Heart right ventricle (tissue), 16 donors: ENCODE results near the gene AUTS2. TPM values are rescaled to one million over a fixed set of nuclear protein-coding genes. Genes with fewer than 3 reads are reported as not detected.

ENCODE experiments used
- ATAC-seq, 8 donors: fragments of 200-7000 bp; cut with Tn5 transposase; one replicate each; pipeline ENCODE4 v1.9.1; 2020; ENCODE audit warnings: mild to moderate bottlenecking in 8 of 8, moderate library complexity in 8 of 8, moderate number of reproducible peaks in 1 of 8
- DNase-seq, 2 donors: peaks; one replicate each; pipeline ENCODE4 v3.0.0-alpha.2; 2020
- H3K27ac ChIP-seq, 10 donors: fragments of 200-600 bp; sonication (generic) in 2 of 10; one replicate each; pipeline versions ENCODE4 v1.5.0 to v1.8.0; 2020 to 2022; ENCODE audit warnings: mild to moderate bottlenecking in 3 of 10
- H3K27me3 ChIP-seq, 7 donors: fragments of 200-600 bp; one replicate each; pipeline ENCODE4 v1.8.0; 2021 to 2022; ENCODE audit warnings: mild to moderate bottlenecking in 2 of 7
- H3K36me3 ChIP-seq, 9 donors: fragments of 200-600 bp; sonication (generic) in 1 of 9; one replicate each; pipeline versions ENCODE4 v1.5.0 to v1.8.0; 2020 to 2022; ENCODE audit warnings: mild to moderate bottlenecking in 2 of 9
- H3K4me1 ChIP-seq, 9 donors: fragments of 200-600 bp; sonication (generic) in 1 of 9; one replicate each; pipeline versions ENCODE4 v1.5.0 to v1.8.0; 2020 to 2022; ENCODE audit warnings: mild to moderate bottlenecking in 4 of 9
- H3K4me3 ChIP-seq, 10 donors: fragments of 200-600 bp; sonication (generic) in 2 of 10; one replicate each; pipeline versions ENCODE4 v1.5.0 to v1.8.0; 2020 to 2022; ENCODE audit warnings: mild to moderate bottlenecking in 7 of 10, moderate library complexity in 2 of 10
- H3K9me3 ChIP-seq, 11 donors: fragments of 200-600 bp in 10 of 11; sonication (generic) in 2 of 11; one replicate each; pipeline versions ENCODE4 v1.5.0 to v1.8.0; 2013 to 2022; ENCODE audit warnings: mild to moderate bottlenecking in 2 of 11, control low read depth in 1 of 11, moderate library complexity in 1 of 11
- CTCF ChIP-seq, 9 donors: fragments of 200-600 bp; sonication (generic) in 2 of 9; IDR thresholded peaks; one replicate each; pipeline versions ENCODE4 v1.5.0 to v1.8.0; 2021 to 2022; ENCODE audit warnings: antibody characterized with exemption in 9 of 9, mild to moderate bottlenecking in 5 of 9, moderate library complexity in 1 of 9
- WGBS, 2 donors: extraction: QIAGEN DNeasy Blood & Tissue Kit; methylation state at CpG; one replicate each; pipeline ENCODE4 v1.1.7; 2013; ENCODE audit warnings: inconsistent platforms in 1 of 2; 5-methylcytosine and 5-hydroxymethylcytosine counted together
- intact Hi-C, 10 donors: fragments of 100-400 bp; cut with DNase I; formaldehyde crosslinking; loops; one replicate each; pipeline versions ENCODE4 v1.11.1 to v1.14.2; 2022
- polyA plus RNA-seq, 2 donors: library from polyadenylated mRNA; stranded (reverse); fragments of 200-250 nt; gene quantifications; one replicate each; pipeline ENCODE4 v1.2.3, GENCODE V29; 2013
- total RNA-seq, 10 donors: library from RNA; stranded (reverse); fragmentation: NEBNext Ultra II Directional in 3 of 10; extraction: Animal tissue kit (Norgen Biotek cat#: 25700) in 3 of 10; gene quantifications; one replicate each; pipeline versions ENCODE4 v1.2.1 to v1.2.4, GENCODE V29; 2021 to 2023
- donor health status: Arrhythmogenic right ventricular cardiomyopathy.
- donor health status: ischemic (EF 13 %, LVEDD 7.1; RV severe dilation, severe dysfunction).
- donor health status: healthy with polysubstance abuse.
- donor health status: DM: no; HTN: yes; CAD: no.
- donor health status: DM: no; HTN: no; CAD: no.
- donor health status: ischemic (EF 25% LVEDD 6.9; RV normal size, moderate dysfunction).
- donor health status: ischemic (EF 25% LVEDD 5.7; RV mildly dilated, moderate dysfunction).
- donor health status: healthy.
- donor health status: DM: yes; HTN: yes; CAD: no.
- donor health status: Ischemic cardiomyopathy.
- donor health status: ischemic (EF 35%, LVEDD 5.7; RV mildly dilated, moderate dysfunction).
- donor health status: nonischemic (EF 11% LVEDD 7.7; RV severe dilation, severe dysfunction).
- donor health status: DM: yes; HTN: yes; CAD: no.
- donor health status: PGD.
- donor health status: ischemic (EF 29% LVEDD 5.4; RV normal size, mild dysfunction).
- donor health status: nonischemic (EF 23%, LVEDD 6.1; RV moderate dilation, normal function).

The AUTS2 gene
- total and polyA plus RNA-seq, 12 donors: 1.6 to 11.2 (median 7.3) TPM

DNA sequence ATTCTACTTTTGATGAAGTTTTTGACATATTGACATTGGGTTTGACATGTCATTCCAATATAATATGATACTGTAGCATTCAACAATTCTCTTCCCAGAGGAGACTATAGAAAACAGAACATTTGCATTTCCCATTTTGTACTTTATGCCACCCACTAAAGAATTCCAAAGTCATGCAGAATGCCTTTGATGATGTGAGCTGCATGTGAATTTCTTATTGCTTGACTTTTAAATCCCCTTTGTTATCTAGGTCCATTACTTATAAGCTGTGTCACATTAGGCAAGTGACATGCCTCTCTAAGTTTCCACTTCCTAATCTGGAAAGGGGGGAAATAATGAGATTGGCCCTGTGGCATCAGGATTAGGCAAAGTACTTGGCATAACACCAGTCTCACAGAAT, 436.7 kb downstream of the AUTS2 start:
- Histone ChIP-seq H3K36me3 (no peaks in the 10 kb centered on the region), H3K4me1 (peaks cover 0 to 14% (median 4%) of the 10 kb centered on the region in 9 donors), H3K9me3 (peaks cover 0 to 4% (median 0%) of the 10 kb centered on the region in 11 donors), H3K27me3 (no peaks in the 10 kb centered on the region), H3K4me3 (no peak overlapping the region), H3K27ac (no peak overlapping the region)
- intact Hi-C loops: loop anchor here in 2 of 10 donors (5.0 to 10.0 kb wide), 2 partner anchors 662 to 1850 kb away; no protein-coding TSS in a partner anchor
- no peak for TF ChIP-seq CTCF (IDR thresholded peaks at IDR 0.05)
- no peak for ATAC-seq
- DNase-seq: no peak

- TF ChIP-seq CTCF (IDR thresholded peaks at IDR 0.05): no peak
- intact Hi-C loops: loop anchor here in 2 of 10 donors (5.0 to 10.0 kb wide), 2 partner anchors 662 to 1851 kb away; no protein-coding TSS in a partner anchor
- no peaks in the 10 kb centered on the region for H3K27me3 ChIP-seq
- ATAC-seq (peak in 5 of 8 donors; percentile 44 to 80 (median 62)), DNase-seq (no peak)
- H3K36me3 ChIP-seq: no peaks in the 10 kb centered on the region
- H3K9me3 ChIP-seq: peaks cover 0 to 4% (median 0%) of the 10 kb centered on the region in 11 donors
- H3K4me1 ChIP-seq: peaks cover 0 to 14% (median 4%) of the 10 kb centered on the region in 9 donors
- no peak overlapping the region for H3K4me3 ChIP-seq
- 71 to 84% methylated on average over 4 of the region's 4 CpGs for WGBS, 2 donors
- H3K27ac ChIP-seq: no peak overlapping the region
These were observed 437.2 kb downstream of the AUTS2 start for GRCh38 chr7:70035519-70035918.

GRCh38 chr7:70035955-70036354, 437.7 kb downstream of the AUTS2 start:
- ATAC-seq: no peak
- intact Hi-C loops: loop anchor here in 2 of 10 donors (5.0 to 10.0 kb wide), 2 partner anchors 661 to 1851 kb away; no protein-coding TSS in a partner anchor
- DNase-seq: no peak
- Histone ChIP-seq H3K9me3 (peaks cover 0 to 4% (median 0%) of the 10 kb centered on the region in 11 donors), H3K4me1 (peaks cover 0 to 14% (median 4%) of the 10 kb centered on the region in 9 donors), H3K27me3 (no peaks in the 10 kb centered on the region), H3K27ac (no peak overlapping the region), H3K4me3 (no peak overlapping the region), H3K36me3 (no peaks in the 10 kb centered on the region)
- 94 to 96% methylated on average over 6 of the region's 6 CpGs for WGBS, 2 donors
- no peak for TF ChIP-seq CTCF (IDR thresholded peaks at IDR 0.05)

GRCh38 chr7:70036695-70037094, 438.4 kb downstream of the AUTS2 start:
- Histone ChIP-seq H3K4me1 (peaks cover 0 to 14% (median 4%) of the 10 kb centered on the region in 9 donors), H3K27ac (no peak overlapping the region), H3K9me3 (peaks cover 0 to 4% (median 0%) of the 10 kb centered on the region in 11 donors), H3K36me3 (no peaks in the 10 kb centered on the region), H3K4me3 (no peak overlapping the region), H3K27me3 (no peaks in the 10 kb centered on the region)
- no peak for TF ChIP-seq CTCF (IDR thresholded peaks at IDR 0.05)
- 51 to 62% methylated on average over 1 of the region's 1 CpG for WGBS, 2 donors
- intact Hi-C loops: loop anchor here in 2 of 10 donors (5.0 to 10.0 kb wide), 2 partner anchors 661 to 1852 kb away; no protein-coding TSS in a partner anchor
- ATAC-seq (no peak), DNase-seq (no peak)
